ENCODE measurements around the gene MPV17L2. TPM values are rescaled to one million over a fixed set of nuclear protein-coding genes. Genes with fewer than 3 reads are reported as not detected.

Gene MPV17L2
- total and polyA plus RNA-seq, 5 experiments from 2014 or later, result 5.1 to 12.2 (median 7.0) TPM

DNA sequence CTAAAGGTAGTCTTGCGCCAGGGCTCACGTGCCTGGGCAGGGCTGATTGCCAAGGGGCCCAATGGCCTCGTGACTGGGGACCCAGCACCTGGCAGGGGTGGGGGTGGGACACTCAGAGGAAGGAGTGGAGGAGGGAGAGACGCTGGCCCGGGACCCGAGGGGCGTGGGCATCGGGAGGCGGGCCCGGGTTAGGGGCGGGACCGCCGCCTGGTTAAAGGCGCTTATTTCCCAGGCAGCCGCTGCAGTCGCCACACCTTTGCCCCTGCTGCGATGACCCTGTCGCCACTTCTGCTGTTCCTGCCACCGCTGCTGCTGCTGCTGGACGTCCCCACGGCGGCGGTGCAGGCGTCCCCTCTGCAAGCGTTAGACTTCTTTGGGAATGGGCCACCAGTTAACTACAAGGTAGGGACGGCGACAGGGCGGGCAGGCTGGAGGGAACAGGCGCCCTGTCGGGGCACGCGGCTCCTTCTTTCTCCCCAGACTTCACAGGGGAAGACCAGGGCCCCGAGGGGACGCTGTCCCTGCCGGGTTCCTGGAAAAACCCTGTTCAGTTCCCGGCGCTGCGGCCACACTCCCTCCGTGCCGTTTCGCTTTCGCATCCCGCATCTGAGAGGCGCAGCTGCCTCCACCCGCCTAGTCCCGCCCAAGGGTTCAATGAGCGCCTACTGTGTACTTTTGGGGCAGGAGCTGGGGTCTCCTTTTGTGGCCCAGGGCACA lies 19.3 kb upstream of the MPV17L2 start, which contains the start of gene IFI30:
Gene IFI30, plus strand, starts transcription at position 242 of the 717 bp plus-strand sequence. Its CDS starts 29 bp downstream, at position 271.
- H3K27ac Mint-ChIP-seq, result peak within 1 kb of the TSS; percentile 44 to 91 (median 78)
- no peaks in the 10 kb centered on the region for H3K9me3 Mint-ChIP-seq
- H3K4me3 Mint-ChIP-seq, result peak within 1 kb of the TSS; percentile 85 to 93 (median 89)
- ATAC-seq (peak; percentile 85), DNase-seq (peak in 8 of 10 donors; percentile 41 to 75 (median 53))
- peaks cover 0 to 11% (median 0%) of the 10 kb centered on the region in 3 donors for H3K36me3 Mint-ChIP-seq
- H3K27me3 Mint-ChIP-seq, result no peaks in the 10 kb centered on the region
- POLR2A ChIA-PET, result interaction anchor here (0.9 to 1.3 kb wide), 2 partner anchors 8 to 18 kb away, joined by 3 to 9 read pairs; no protein-coding TSS in a partner anchor
- peaks cover 4 to 55% (median 16%) of the 10 kb centered on the region in 4 donors for H3K4me1 Mint-ChIP-seq

DNA sequence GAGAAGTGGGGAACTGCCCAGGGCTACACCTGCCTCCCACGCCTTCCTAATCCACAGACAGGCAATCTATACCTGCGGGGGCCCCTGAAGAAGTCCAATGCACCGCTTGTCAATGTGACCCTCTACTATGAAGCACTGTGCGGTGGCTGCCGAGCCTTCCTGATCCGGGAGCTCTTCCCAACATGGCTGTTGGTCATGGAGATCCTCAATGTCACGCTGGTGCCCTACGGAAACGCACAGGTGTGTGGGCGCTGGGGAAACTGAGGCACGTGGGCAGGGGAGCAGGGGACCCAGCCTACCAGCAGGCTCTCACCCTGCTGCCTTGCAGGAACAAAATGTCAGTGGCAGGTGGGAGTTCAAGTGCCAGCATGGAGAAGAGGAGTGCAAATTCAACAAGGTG lies 18.0 kb upstream of the MPV17L2 start:
- H3K36me3 Mint-ChIP-seq, result peaks cover 0 to 4% (median 0%) of the 10 kb centered on the region in 3 donors
- H3K9me3 Mint-ChIP-seq, result no peaks in the 10 kb centered on the region
- POLR2A ChIA-PET, result interaction anchor here (0.6 to 1.5 kb wide), 3 partner anchors 10 to 839 kb away, joined by 3 to 9 read pairs (median 4); no protein-coding TSS in a partner anchor
- H3K27me3 Mint-ChIP-seq, result no peaks in the 10 kb centered on the region
- ATAC-seq (no peak), DNase-seq (no peak)
- H3K27ac Mint-ChIP-seq, result peak overlapping the region in 1 of 10 donors; percentile 51
- H3K4me1 Mint-ChIP-seq, result peaks cover 4 to 57% (median 16%) of the 10 kb centered on the region in 4 donors
- peak overlapping the region; percentile 4 to 90 (median 27) for H3K4me3 Mint-ChIP-seq

DNA sequence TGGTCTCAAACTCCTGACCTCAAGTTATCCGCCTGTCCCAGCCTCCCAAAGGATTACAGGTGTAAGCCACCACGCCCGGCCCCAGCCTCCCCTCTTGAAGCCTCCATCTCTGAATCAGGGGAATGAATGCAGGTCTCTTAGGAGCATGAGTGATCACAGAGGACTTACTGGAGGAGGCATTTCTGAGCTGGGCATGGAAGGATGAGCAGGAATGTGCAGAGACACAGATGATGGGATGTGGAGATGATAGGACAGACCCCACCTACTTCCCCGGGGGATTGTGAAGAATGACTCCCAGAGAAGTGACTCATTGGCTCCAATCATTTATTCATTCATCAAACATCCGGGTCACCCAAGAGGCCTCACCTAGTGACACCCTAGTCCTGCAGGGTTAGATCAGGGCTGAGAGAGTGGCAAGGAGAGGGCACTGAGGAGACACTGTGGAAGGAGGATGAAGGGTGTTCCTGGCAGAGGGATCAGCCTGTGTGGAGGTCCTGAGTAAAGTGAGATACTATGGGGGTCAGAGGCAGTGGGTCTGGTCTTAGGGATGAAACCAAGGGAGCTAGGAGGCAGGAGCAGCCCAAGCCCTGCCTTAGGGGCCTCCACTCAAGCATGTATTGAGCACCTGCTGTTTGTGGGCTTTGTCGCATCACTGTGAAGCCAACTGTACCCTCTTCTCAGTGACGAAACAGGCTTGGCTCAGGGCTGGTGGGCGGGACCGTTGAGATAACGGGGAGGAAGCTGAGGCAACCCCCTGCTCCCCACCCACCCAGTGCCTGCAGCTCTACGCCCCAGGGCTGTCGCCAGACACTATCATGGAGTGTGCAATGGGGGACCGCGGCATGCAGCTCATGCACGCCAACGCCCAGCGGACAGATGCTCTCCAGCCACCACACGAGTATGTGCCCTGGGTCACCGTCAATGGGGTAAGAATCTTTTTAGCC lies 16.4 kb upstream of the MPV17L2 start:
- H3K4me3 Mint-ChIP-seq, result peak overlapping the region in 2 of 10 donors; percentile 5 to 25
- H3K27me3 Mint-ChIP-seq, result peaks cover 0 to 2% (median 0%) of the 10 kb centered on the region in 5 donors
- ATAC-seq, result no peak
- H3K4me1 Mint-ChIP-seq, result peaks cover 3 to 49% (median 15%) of the 10 kb centered on the region in 4 donors
- no peaks in the 10 kb centered on the region for H3K36me3 Mint-ChIP-seq
- DNase-seq, result no peak
- H3K9me3 Mint-ChIP-seq, result no peaks in the 10 kb centered on the region
- POLR2A ChIA-PET, result interaction anchor here (0.6 to 1.4 kb wide), 2 partner anchors 146 to 751 kb away, joined by 3 to 4 read pairs; partner anchors contain the start of gene LSM4
- H3K27ac Mint-ChIP-seq, result peak overlapping the region in 2 of 10 donors; percentile 65 to 68

DNA sequence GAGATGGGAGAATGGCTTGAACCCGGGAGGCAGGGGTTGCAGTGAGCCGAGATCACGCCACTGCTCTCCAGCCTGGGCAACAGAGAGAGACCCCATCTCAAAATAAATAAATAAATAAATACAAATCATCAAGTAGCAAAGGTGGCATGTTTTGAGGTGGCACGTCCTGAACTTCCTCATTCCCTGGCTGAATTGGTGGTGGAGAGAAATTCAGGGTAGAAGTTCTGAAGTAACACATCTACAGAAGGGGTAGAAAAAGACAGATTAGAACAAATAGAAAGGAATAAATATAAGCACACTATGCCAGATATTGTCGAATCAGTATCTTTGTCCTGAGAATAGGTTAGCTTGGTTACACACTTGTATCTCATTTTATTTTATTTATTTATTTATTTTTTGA lies 13.1 kb upstream of the MPV17L2 start:
- no peak for ATAC-seq
- H3K36me3 Mint-ChIP-seq, result no peaks in the 10 kb centered on the region
- peaks cover 0 to 3% (median 0%) of the 10 kb centered on the region in 5 donors for H3K27me3 Mint-ChIP-seq
- DNase-seq, result no peak
- H3K4me1 Mint-ChIP-seq, result peaks cover 0 to 26% (median 3%) of the 10 kb centered on the region in 4 donors
- POLR2A ChIA-PET, result no interaction called here
- H3K27ac Mint-ChIP-seq, result no peak overlapping the region
- H3K9me3 Mint-ChIP-seq, result no peaks in the 10 kb centered on the region
- no peak overlapping the region for H3K4me3 Mint-ChIP-seq

DNA sequence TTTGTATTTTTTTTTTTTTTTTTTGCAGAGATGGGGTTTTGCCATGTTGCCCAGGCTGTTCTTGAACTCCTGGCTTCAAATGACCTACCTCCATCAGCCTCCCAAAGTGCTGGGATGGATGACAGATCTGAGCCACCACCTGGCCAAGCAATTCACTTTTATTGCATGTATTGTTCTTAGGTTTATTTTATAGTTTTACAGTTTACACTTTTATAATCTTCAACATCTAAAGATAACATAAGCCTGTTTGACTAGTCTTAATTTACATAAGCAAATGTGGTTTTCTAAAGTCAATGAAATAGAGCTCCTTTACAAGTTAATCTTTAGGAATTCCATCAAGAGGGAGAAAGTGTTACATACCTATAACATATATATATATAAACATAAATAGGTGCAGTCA lies 9.5 kb upstream of the MPV17L2 start:
- H3K4me3 Mint-ChIP-seq, result no peak overlapping the region
- POLR2A ChIA-PET, result no interaction called here

DNA sequence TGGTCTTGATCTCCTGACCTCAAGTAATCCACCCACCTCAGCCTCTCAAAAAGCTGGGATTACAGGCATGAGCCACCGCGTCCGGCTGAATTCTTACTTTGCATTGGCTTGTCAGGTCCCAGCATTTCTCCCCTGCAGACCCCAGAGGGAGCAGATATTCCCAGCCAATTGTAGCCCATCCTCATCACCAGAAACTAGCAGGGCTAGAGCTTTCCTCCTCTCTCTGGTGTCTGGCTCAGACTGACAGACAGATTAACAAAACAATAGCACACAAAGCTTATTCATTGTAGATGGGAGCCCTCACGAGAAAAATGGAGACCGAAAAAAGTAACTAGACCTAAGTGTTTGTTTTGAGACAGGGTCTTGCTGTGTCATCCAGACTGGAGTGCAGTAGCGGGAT lies 7.5 kb upstream of the MPV17L2 start:
- H3K27ac Mint-ChIP-seq, result peak overlapping the region in 1 of 10 donors; percentile 73
- peaks cover 0 to 5% (median 0%) of the 10 kb centered on the region in 4 donors for H3K4me1 Mint-ChIP-seq
- peaks cover 0 to 3% (median 0%) of the 10 kb centered on the region in 5 donors for H3K27me3 Mint-ChIP-seq
- H3K4me3 Mint-ChIP-seq, result no peak overlapping the region
- H3K36me3 Mint-ChIP-seq, result no peaks in the 10 kb centered on the region
- H3K9me3 Mint-ChIP-seq, result no peaks in the 10 kb centered on the region
- DNase-seq (no peak), ATAC-seq (no peak)
- POLR2A ChIA-PET, result no interaction called here

More for the DNA sequence above, 9.5 kb upstream of the MPV17L2 start:
- H3K9me3 Mint-ChIP-seq, result no peaks in the 10 kb centered on the region
- no peak for ATAC-seq
- no peak for DNase-seq
- H3K4me1 Mint-ChIP-seq, result peaks cover 0 to 10% (median 0%) of the 10 kb centered on the region in 4 donors
- peaks cover 0 to 3% (median 0%) of the 10 kb centered on the region in 5 donors for H3K27me3 Mint-ChIP-seq
- H3K36me3 Mint-ChIP-seq, result no peaks in the 10 kb centered on the region
- no peak overlapping the region for H3K27ac Mint-ChIP-seq

DNA sequence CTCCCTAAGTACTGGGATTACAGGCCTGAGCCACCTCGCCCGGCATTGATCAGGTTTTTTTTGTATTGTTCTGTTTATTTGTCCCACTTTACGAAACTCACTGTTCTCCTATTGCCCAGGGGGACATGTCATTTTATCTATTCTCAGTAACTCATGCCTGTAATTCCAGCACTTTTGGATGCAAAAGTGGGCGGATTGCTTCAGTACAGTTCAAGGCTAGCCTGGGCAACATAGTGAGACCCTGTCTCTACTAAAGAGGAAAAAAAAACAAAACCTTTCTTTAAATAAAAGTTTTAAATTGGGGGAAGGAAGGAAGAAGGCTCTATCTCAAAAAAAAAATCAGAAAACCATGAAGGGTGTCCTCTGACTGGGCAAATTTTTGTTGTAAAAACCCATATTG lies 2.7 kb upstream of the MPV17L2 start:
- no peaks in the 10 kb centered on the region for H3K9me3 Mint-ChIP-seq
- H3K4me1 Mint-ChIP-seq, result peaks cover 7 to 28% (median 24%) of the 10 kb centered on the region in 4 donors
- H3K36me3 Mint-ChIP-seq, result peaks cover 0 to 3% (median 0%) of the 10 kb centered on the region in 3 donors
- ATAC-seq (no peak), DNase-seq (no peak)
- peak overlapping the region in 1 of 10 donors; percentile 33 for H3K4me3 Mint-ChIP-seq
- POLR2A ChIA-PET, result interaction anchor here (0.7 to 4.0 kb wide), 5 partner anchors 62 to 263 kb away, joined by 3 to 44 read pairs (median 3); no protein-coding TSS in a partner anchor
- H3K27ac Mint-ChIP-seq, result peak overlapping the region in 1 of 10 donors; percentile 79
- H3K27me3 Mint-ChIP-seq, result peaks cover 0 to 4% (median 0%) of the 10 kb centered on the region in 5 donors

DNA sequence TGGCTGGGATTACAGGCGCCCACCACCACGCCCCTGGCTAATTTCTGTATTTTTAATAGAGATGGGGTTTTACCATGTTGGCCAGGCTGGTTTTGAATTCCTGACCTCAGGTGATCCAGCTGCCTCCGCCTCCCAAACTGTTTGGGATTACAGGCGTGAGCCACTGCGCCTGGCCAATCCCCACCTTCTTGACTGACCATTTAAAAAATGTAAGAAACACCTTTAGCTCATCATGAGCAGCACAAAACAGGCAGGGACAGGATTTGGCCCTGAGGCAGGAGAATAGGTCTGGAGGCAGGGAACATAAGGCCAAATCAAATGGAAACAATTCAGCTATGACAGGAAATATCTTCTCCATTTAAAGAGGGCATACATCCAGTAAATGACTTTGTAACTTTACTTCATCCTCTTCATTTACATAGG lies 1.4 kb upstream of the MPV17L2 start:
- H3K4me3 Mint-ChIP-seq, result peak overlapping the region; percentile 78 to 98 (median 90)
- DNase-seq, result no peak
- no peaks in the 10 kb centered on the region for H3K9me3 Mint-ChIP-seq

DNA sequence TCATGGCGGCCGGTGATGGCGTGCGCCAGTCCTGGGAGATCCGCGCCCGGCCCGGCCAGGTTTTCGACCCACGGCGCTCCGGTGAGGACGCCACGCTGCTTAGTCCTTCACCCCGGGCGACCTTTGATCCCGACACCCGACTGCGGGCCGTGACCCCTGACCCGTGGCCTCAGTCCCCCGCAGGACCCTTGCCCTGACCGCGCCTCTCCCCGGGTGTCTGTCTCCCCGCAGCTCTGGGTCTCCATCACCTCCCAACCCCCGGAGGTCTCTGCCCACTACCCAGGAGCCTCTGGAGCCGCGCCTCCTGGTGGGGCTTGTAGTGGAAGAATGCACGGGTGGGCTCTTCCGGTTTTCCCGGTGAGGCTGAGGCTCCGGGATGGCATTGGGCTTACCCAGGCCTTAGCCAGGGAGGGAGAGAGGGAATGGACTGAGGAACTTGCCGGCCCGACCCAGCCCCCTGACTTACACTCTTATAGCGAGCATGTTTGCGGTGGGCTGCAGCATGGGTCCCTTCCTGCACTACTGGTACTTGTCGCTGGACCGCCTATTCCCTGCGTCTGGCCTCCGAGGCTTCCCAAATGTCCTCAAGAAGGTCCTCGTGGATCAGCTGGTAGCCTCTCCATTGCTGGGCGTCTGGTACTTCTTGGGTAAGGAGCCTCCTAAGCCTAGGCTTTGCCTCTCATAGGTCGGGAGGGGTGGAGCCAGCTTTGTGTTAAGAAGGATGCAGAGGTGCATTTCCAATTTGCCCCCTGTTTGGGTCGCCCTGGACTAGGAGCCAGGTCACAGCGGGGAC lies 566 bp downstream of the MPV17L2 start:
- Mint-ChIP-seq H3K9me3 (no peaks in the 10 kb centered on the region), H3K4me3 (peak overlapping the region; percentile 78 to 98 (median 90)), H3K4me1 (peaks cover 8 to 28% (median 24%) of the 10 kb centered on the region in 4 donors), H3K27ac (peak overlapping the region; percentile 79 to 99 (median 93)), H3K27me3 (peaks cover 0 to 4% (median 0%) of the 10 kb centered on the region in 5 donors), H3K36me3 (peaks cover 0 to 22% (median 0%) of the 10 kb centered on the region in 3 donors)
- DNase-seq (no peak), ATAC-seq (no peak)
- POLR2A ChIA-PET, result interaction anchor here (0.7 to 5.2 kb wide), 12 partner anchors 10 to 334 kb away, joined by 3 to 72 read pairs (median 4); partner anchors contain the start of genes JUND, RAB3A and RPL18A

More for the DNA sequence above, 1.4 kb upstream of the MPV17L2 start:
- H3K4me1 Mint-ChIP-seq, result peaks cover 7 to 28% (median 24%) of the 10 kb centered on the region in 4 donors
- POLR2A ChIA-PET, result interaction anchor here (0.6 to 5.2 kb wide), 13 partner anchors 12 to 574 kb away, joined by 3 to 72 read pairs (median 5); partner anchors contain the start of genes IFI30, JUND, LSM4 and RAB3A
- peak overlapping the region in 9 of 10 donors; percentile 16 to 99 (median 93) for H3K27ac Mint-ChIP-seq
- no peak for ATAC-seq
- H3K36me3 Mint-ChIP-seq, result peaks cover 0 to 8% (median 0%) of the 10 kb centered on the region in 3 donors
- peaks cover 0 to 4% (median 0%) of the 10 kb centered on the region in 5 donors for H3K27me3 Mint-ChIP-seq

DNA sequence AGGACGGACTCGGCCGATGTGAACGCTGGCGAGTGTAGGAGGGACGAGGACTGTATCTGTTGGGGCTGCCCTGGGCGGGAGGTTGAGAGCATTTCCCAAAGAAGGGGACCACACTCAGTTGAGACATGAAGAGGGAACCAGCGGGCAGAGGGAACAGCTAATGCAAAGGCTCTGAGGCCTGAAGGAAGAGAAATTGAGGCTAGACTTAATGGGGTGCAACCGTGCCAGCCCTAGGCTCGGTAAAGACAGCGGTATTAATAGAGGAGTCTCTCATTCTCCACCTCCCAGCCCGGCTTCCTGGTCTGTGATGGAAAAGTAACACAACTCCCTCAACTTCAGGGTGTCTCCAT lies 1.1 kb downstream of the MPV17L2 start:
- POLR2A ChIA-PET, result interaction anchor here (0.9 to 5.2 kb wide), 8 partner anchors 9 to 334 kb away, joined by 3 to 72 read pairs (median 4); partner anchors contain the start of genes JUND, RAB3A and RPL18A
- no peak for DNase-seq
- H3K27me3 Mint-ChIP-seq, result peaks cover 0 to 4% (median 0%) of the 10 kb centered on the region in 5 donors
- no peaks in the 10 kb centered on the region for H3K9me3 Mint-ChIP-seq
- peak overlapping the region; percentile 43 to 98 (median 90) for H3K27ac Mint-ChIP-seq
- peaks cover 10 to 28% (median 24%) of the 10 kb centered on the region in 4 donors for H3K4me1 Mint-ChIP-seq
- H3K36me3 Mint-ChIP-seq, result peaks cover 0 to 28% (median 0%) of the 10 kb centered on the region in 3 donors
- no peak for ATAC-seq
- peak overlapping the region; percentile 78 to 98 (median 90) for H3K4me3 Mint-ChIP-seq
